NCI-H69 (cell line): ENCODE data around the gene FAM117B.
A peak's percentile ranks its signal among the peaks of the same experiment; 100 is the strongest.
"Not testable (repeated sequence)": the region's sequence is repeated elsewhere in the genome, so short reads cannot be mapped to it uniquely, and the experiment has no call there.

Source experiments
- DNase-seq: peaks from one replicate; lab custom pipeline; 2025; lab: John Stamatoyannopoulos, UW

Gene FAM117B

GRCh38 chr2:202638721-202639120, 4.0 kb downstream of the FAM117B start:
- DNase-seq: no peak

- no peak for DNase-seq
Measured at GRCh38 chr2:202639231-202639630, 4.5 kb downstream of the FAM117B start.

GRCh38 chr2:202642567-202642966, 7.8 kb downstream of the FAM117B start:
- DNase-seq: no peak

- no peak for DNase-seq
Measured at GRCh38 chr2:202643012-202643858, 8.5 kb downstream of the FAM117B start.

- DNase-seq: no peak
Measured at GRCh38 chr2:202652119-202652518, 17.4 kb downstream of the FAM117B start.

GRCh38 chr2:202653890-202654289, 19.1 kb downstream of the FAM117B start:
- DNase-seq: no peak

- DNase-seq: no peak
Measured at GRCh38 chr2:202657876-202658275, 23.1 kb downstream of the FAM117B start.

- no peak for DNase-seq
Measured at GRCh38 chr2:202660796-202661195, 26.0 kb downstream of the FAM117B start.

GRCh38 chr2:202669841-202670240, 35.1 kb downstream of the FAM117B start:
- no peak for DNase-seq

GRCh38 chr2:202671317-202672035, 36.7 kb downstream of the FAM117B start:
- DNase-seq: peak; percentile 5

- not testable (repeated sequence) for DNase-seq
Measured at GRCh38 chr2:202675097-202675496, 40.3 kb downstream of the FAM117B start.

- no peak for DNase-seq
Measured at GRCh38 chr2:202679980-202680379, 45.2 kb downstream of the FAM117B start.

- no peak for DNase-seq
Measured at GRCh38 chr2:202680512-202680911, 45.7 kb downstream of the FAM117B start.

GRCh38 chr2:202681688-202682205, 47.0 kb downstream of the FAM117B start:
- no peak for DNase-seq

GRCh38 chr2:202682274-202682673, 47.5 kb downstream of the FAM117B start:
- no peak for DNase-seq

- no peak for DNase-seq
Measured at GRCh38 chr2:202687276-202687675, 52.5 kb downstream of the FAM117B start.

GRCh38 chr2:202689459-202689858, 54.7 kb downstream of the FAM117B start:
- DNase-seq: no peak

GRCh38 chr2:202689898-202690297, 55.1 kb downstream of the FAM117B start:
- DNase-seq: no peak

- no peak for DNase-seq
Measured at GRCh38 chr2:202690321-202690900, 55.6 kb downstream of the FAM117B start.

GRCh38 chr2:202693503-202693902, 58.7 kb downstream of the FAM117B start:
- no peak for DNase-seq

- DNase-seq: no peak
Measured at GRCh38 chr2:202695166-202695565, 60.4 kb downstream of the FAM117B start.

- no peak for DNase-seq
Measured at GRCh38 chr2:202700075-202700901, 65.5 kb downstream of the FAM117B start.
